ENCODE results near the gene FOXI1. TPM values are rescaled to one million over a fixed set of nuclear protein-coding genes. Genes with fewer than 3 reads are reported as not detected.

Gene FOXI1
- total RNA-seq, 1 experiment from 2014 or later = not detected

DNA sequence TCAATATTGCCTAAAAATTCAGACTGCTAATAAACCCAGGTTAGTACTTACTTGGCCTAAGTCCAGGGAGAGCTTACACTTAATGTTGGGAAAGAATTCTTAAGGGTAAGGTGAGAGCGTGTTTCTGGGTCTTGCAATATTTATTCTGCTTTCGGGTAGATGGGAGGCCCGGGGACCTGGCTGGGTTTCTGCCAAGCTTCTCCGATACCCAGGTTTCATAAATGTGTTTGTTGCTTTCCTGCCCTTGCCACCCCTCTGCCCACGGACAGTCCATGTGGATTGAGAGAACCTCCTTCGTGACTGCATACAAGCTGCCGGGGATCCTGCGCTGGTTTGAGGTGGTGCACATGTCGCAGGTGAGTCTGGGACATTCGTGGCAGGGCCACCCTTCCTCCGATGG, 48.4 kb upstream of the FOXI1 start:
- H3K27me3 ChIP-seq (ENCODE audit: insufficient read depth, low read length) = peaks cover 71% of the 10 kb centered on the region
- H3K4me1 ChIP-seq (ENCODE audit: control insufficient read depth in 1 of 2, insufficient read depth in 2 of 2, low read length in 2 of 2) = no peaks in the 10 kb centered on the region
- DNase-seq (ENCODE audit: low read depth, low spot score) (no peak), ATAC-seq (no peak)
- H3K9me2 ChIP-seq (ENCODE audit: insufficient read depth) = no peaks in the 10 kb centered on the region
- H3K9me3 ChIP-seq (ENCODE audit: control insufficient read depth in 1 of 2, insufficient read depth in 1 of 2, low read depth in 1 of 2, low read length in 2 of 2) = no peaks in the 10 kb centered on the region
- intact Hi-C loops (cut with micrococcal nuclease) = no loop called here
- no peak overlapping the region for H3K27ac ChIP-seq (ENCODE audit: low read depth, low read length)
- ChIA-PET RAD21 (ENCODE audit: low non-redundant PET in 1 of 2, low total read pairs in 2 of 2, uncharacterized antibody in 2 of 2, unreplicated experiment in 2 of 2) (no interaction called here), CTCF (no interaction called here), POLR2A (no interaction called here)
- H3K79me2 ChIP-seq (ENCODE audit: insufficient read depth, low read length) = no peaks in the 10 kb centered on the region
- no peaks in the 10 kb centered on the region for H4K20me1 ChIP-seq (ENCODE audit: insufficient read depth)
- no peak overlapping the region for H3K9ac ChIP-seq (ENCODE audit: low read length)
- no peak overlapping the region for H3K4me3 ChIP-seq (replicated peaks in 1 of 2; ENCODE audit: low read depth in 1 of 2, low read length in 2 of 2)
- no peaks in the 10 kb centered on the region for H3K36me3 ChIP-seq (ENCODE audit: control insufficient read depth in 1 of 2, insufficient read depth in 2 of 2, low read length in 2 of 2)
- H3K4me2 ChIP-seq (ENCODE audit: low read length) = no peak overlapping the region
- H2AFZ ChIP-seq (ENCODE audit: low read depth, low read length, poor library complexity, severe bottlenecking) = no peak overlapping the region
- TF ChIP-seq EGR1 (IDR thresholded peaks at IDR 0.05; ENCODE audit: low read depth) = no peak
- TF ChIP-seq REST (IDR thresholded peaks at IDR 0.05; ENCODE audit: low read depth) = no peak
- TF ChIP-seq SP1 (IDR thresholded peaks at IDR 0.05; ENCODE audit: low read depth) = no peak
- no peak for TF ChIP-seq EZH2 (IDR thresholded peaks at IDR 0.05)
- no peak for TF ChIP-seq ZNF274 (IDR thresholded peaks at IDR 0.05; ENCODE audit: low read depth, low read length)
- no peak for TF ChIP-seq TCF7L2 (IDR thresholded peaks at IDR 0.05; ENCODE audit: borderline replicate concordance, extremely low read depth, insufficient read depth, insufficient read length)
- TF ChIP-seq POLR2A (IDR thresholded peaks at IDR 0.05; ENCODE audit: borderline replicate concordance, extremely low read depth, insufficient read depth, insufficient read length) = no peak
- TF ChIP-seq, protein P1, sequence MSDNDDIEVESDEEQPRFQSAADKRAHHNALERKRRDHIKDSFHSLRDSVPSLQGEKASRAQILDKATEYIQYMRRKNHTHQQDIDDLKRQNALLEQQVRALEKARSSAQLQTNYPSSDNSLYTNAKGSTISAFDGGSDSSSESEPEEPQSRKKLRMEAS (IDR thresholded peaks at IDR 0.05) = no peak
- no peak for TF ChIP-seq CBX3 (IDR thresholded peaks at IDR 0.05; ENCODE audit: low read depth)
- no peak for TF ChIP-seq RAD21 (IDR thresholded peaks at IDR 0.05; ENCODE audit: low read depth)
- TF ChIP-seq EZH2phosphoT487 (IDR thresholded peaks at IDR 0.05; ENCODE audit: borderline replicate concordance) = no peak
- TF ChIP-seq FOSL1 (IDR thresholded peaks at IDR 0.05; ENCODE audit: low read depth) = no peak
- no peak for TF ChIP-seq SRF (IDR thresholded peaks at IDR 0.05; ENCODE audit: low read depth)
- TF ChIP-seq YY1 (IDR thresholded peaks at IDR 0.05; ENCODE audit: extremely low read depth, insufficient replicate concordance, low read depth, low read length) = no peak
- BruUV-seq (replicated peaks) = no TSS peak

Data from HCT116 (cell line).